Endothelial cell of umbilical vein (primary cell): ENCODE results near the gene OTOS. TPM values are rescaled to one million over a fixed set of nuclear protein-coding genes. Genes with fewer than 3 reads are reported as not detected.

Experiments
- BruUV-seq: library from RNA; stranded (reverse); fragments of 400-500 nt; replicated peaks from 2 replicates; lab custom pipeline; 2021; lab: Mats Ljungman, UMichigan
- CTCF ChIA-PET: fragments of 300-600, 350-600 bp; sonication (Branson Sonifier 250); formaldehyde crosslinking; loops from one replicate; lab custom pipeline; 2021; ENCODE audit warnings: antibody characterized with exemption, inconsistent platforms; lab: Charles Lee
- POLR2A ChIA-PET: fragments of 300-600, 350-600 bp; sonication (Branson Sonifier 250); formaldehyde crosslinking; loops from one replicate; lab custom pipeline; 2021; ENCODE audit warnings: antibody characterized with exemption, inconsistent platforms; lab: Charles Lee
- DNase-seq: peaks from one replicate; pipeline ENCODE4 v3.0.0-alpha.2; 2011; ENCODE audit warnings: low read depth, low spot score
- FAIRE-seq: peaks from 2 replicates; lab custom pipeline; 2011; peaks lifted over from hg19 to GRCh38; lab: Jason Lieb, UNC
- H2AFZ ChIP-seq: 2 replicates; pipeline ENCODE4 v1.6.0; 2012; ENCODE audit warnings: low read depth, low read length, control low read depth, inconsistent platforms
- H3K27ac ChIP-seq: 2 replicates; pipeline ENCODE4 v1.5.1; 2011; ENCODE audit warnings: low read depth, mild to moderate bottlenecking, control low read depth, low read length, moderate library complexity; ENCODE audit not compliant: insufficient read depth
- H3K27me3 ChIP-seq, 2 experiments: 2 replicates each; pipeline versions ENCODE4 v1.6.0 to v1.6.1; 2011; ENCODE audit warnings: low read length in 2 of 2, mixed read lengths in 1 of 2; ENCODE audit not compliant: control insufficient read depth in 2 of 2, insufficient read depth in 2 of 2
- H3K36me3 ChIP-seq, 2 experiments: 2 replicates in 1 of 2; 3 replicates in 1 of 2; pipeline ENCODE4 v1.5.1; 2011; ENCODE audit warnings: low read length in 2 of 2, mild to moderate bottlenecking in 1 of 2, moderate library complexity in 1 of 2; ENCODE audit not compliant: control insufficient read depth in 2 of 2, insufficient read depth in 2 of 2; ENCODE audit errors: extremely low read depth in 1 of 2
- H3K4me1 ChIP-seq: 3 replicates; pipeline ENCODE4 v1.5.1; 2011; ENCODE audit warnings: mild to moderate bottlenecking, low read length; ENCODE audit not compliant: control insufficient read depth, insufficient read depth; ENCODE audit errors: extremely low read depth
- H3K4me2 ChIP-seq: 2 replicates; pipeline ENCODE4 v1.6.1; 2011; ENCODE audit warnings: low read length, control low read depth, mixed read lengths; ENCODE audit not compliant: insufficient read depth
- H3K4me3 ChIP-seq, 3 experiments: fragments of 200-600 bp in 1 of 3; sonication (generic), shearing (Covaris generic) in 1 of 3; replicated peaks in 1 of 3; 2 replicates each; pipeline ENCODE4 v1.5.1; 2011 to 2016; ENCODE audit warnings: control low read depth in 3 of 3, low read length in 3 of 3, mild to moderate bottlenecking in 2 of 3, inconsistent platforms in 1 of 3, low read depth in 1 of 3, moderate library complexity in 1 of 3; ENCODE audit not compliant: insufficient read depth in 1 of 3
- H3K79me2 ChIP-seq: 2 replicates; pipeline ENCODE4 v1.6.0; 2012; ENCODE audit warnings: low read length, inconsistent platforms; ENCODE audit not compliant: control insufficient read depth, insufficient read depth
- H3K9ac ChIP-seq: replicated peaks from 2 replicates; pipeline ENCODE3; 2011; ENCODE audit warnings: low read length, control low read depth; ENCODE audit not compliant: insufficient read depth; ENCODE audit errors: extremely low read depth
- H3K9me1 ChIP-seq: replicated peaks from 3 replicates; pipeline ENCODE4 v1.6.0; 2011; ENCODE audit warnings: mild to moderate bottlenecking, low read length; ENCODE audit not compliant: control insufficient read depth, insufficient read depth; ENCODE audit errors: extremely low read depth
- H3K9me3 ChIP-seq: replicated peaks from 2 replicates; pipeline ENCODE4 v1.5.1; 2012; ENCODE audit warnings: low read length, inconsistent platforms; ENCODE audit not compliant: control insufficient read depth, insufficient read depth
- H4K20me1 ChIP-seq: replicated peaks from 2 replicates; pipeline ENCODE3; 2011; ENCODE audit warnings: mild to moderate bottlenecking, low read length; ENCODE audit not compliant: control insufficient read depth, insufficient read depth; ENCODE audit errors: extremely low read depth
- EZH2 ChIP-seq: IDR thresholded peaks from 2 replicates; pipeline ENCODE4 v1.6.1; 2012; ENCODE audit warnings: borderline replicate concordance, low read depth, mild to moderate bottlenecking, moderate library complexity, low read length, inconsistent platforms; ENCODE audit not compliant: severe bottlenecking
- FOS ChIP-seq: IDR thresholded peaks from 2 replicates; pipeline ENCODE4 v1.6.1; 2011; ENCODE audit warnings: mild to moderate bottlenecking, low read length, moderate library complexity, borderline replicate concordance; ENCODE audit not compliant: insufficient read depth
- GATA2 ChIP-seq: IDR thresholded peaks from 2 replicates; pipeline ENCODE4 v1.7.0; 2011; ENCODE audit warnings: low read depth, mild to moderate bottlenecking, moderate library complexity, mixed read lengths, low read length; ENCODE audit not compliant: insufficient read length, insufficient read depth
- JUN ChIP-seq: IDR thresholded peaks from 2 replicates; pipeline ENCODE4 v1.6.1; 2011; ENCODE audit warnings: borderline replicate concordance, low read depth; ENCODE audit not compliant: insufficient read length, insufficient read depth
- MYC ChIP-seq: IDR thresholded peaks from one replicate; pipeline ENCODE4 v1.6.1; 2011; ENCODE audit warnings: mild to moderate bottlenecking, low read depth, low read length
- POLR2A ChIP-seq: IDR thresholded peaks from 2 replicates; pipeline ENCODE4 v1.6.1; 2012; ENCODE audit warnings: low read depth, mild to moderate bottlenecking, control low read depth, low read length
- POLR2AphosphoS5 ChIP-seq: IDR thresholded peaks from 2 replicates; pipeline ENCODE4 v1.6.1; 2012; ENCODE audit warnings: low read depth, mild to moderate bottlenecking, control low read depth, low read length, moderate library complexity; ENCODE audit not compliant: insufficient read depth
- dilution Hi-C: fragments of 300-500 bp; cut with MboI; formaldehyde crosslinking; loops from one replicate; pipeline ENCODE4 v1.15.0; 2019; ENCODE audit warnings: low sequenced_read_pairs; ENCODE audit not compliant: extremely low pct_ligation_motif_present
- intact Hi-C: fragments of 100-400 bp; cut with micrococcal nuclease; formaldehyde crosslinking; loops from one replicate; pipeline ENCODE4 v1.10.0; 2022
- polyA plus RNA-seq, 4 experiments: library from polyadenylated mRNA; depleted of rRNA in 3 of 4; stranded (reverse) in 3 of 4; unstranded in 1 of 4; fragments of >200 nt; gene quantifications; 2 replicates each; pipeline versions ENCODE4 v1.2.1 to v1.2.3, GENCODE V29; 2011 to 2012; ENCODE audit warnings: missing spikeins in 1 of 4
- total RNA-seq: library from RNA; stranded (reverse); gene quantifications from 2 replicates; pipeline ENCODE4 v1.2.3, GENCODE V29; 2021
- TF ChIP-seq, protein P1 (sequence below): IDR thresholded peaks from 2 replicates; pipeline ENCODE4 v1.6.1; 2011; ENCODE audit not compliant: insufficient read depth, insufficient read length
- TF ChIP-seq, protein P2 (sequence below), 2 donors: IDR thresholded peaks; 1 replicate in 1 of 2; 2 replicates in 1 of 2; pipeline ENCODE4 v1.5.1; 2011; ENCODE audit warnings: low read length in 2 of 2, mild to moderate bottlenecking in 2 of 2, moderate library complexity in 2 of 2, control low read depth in 1 of 2, inconsistent platforms in 1 of 2, low read depth in 1 of 2; ENCODE audit not compliant: insufficient read depth in 1 of 2; ENCODE audit errors: extremely low read depth in 1 of 2

OTOS gene
- total and polyA plus RNA-seq, 2 donors (not counting 3 experiments of a cell fraction or from before 2014, with no cell fraction given), result not detected

DNA sequence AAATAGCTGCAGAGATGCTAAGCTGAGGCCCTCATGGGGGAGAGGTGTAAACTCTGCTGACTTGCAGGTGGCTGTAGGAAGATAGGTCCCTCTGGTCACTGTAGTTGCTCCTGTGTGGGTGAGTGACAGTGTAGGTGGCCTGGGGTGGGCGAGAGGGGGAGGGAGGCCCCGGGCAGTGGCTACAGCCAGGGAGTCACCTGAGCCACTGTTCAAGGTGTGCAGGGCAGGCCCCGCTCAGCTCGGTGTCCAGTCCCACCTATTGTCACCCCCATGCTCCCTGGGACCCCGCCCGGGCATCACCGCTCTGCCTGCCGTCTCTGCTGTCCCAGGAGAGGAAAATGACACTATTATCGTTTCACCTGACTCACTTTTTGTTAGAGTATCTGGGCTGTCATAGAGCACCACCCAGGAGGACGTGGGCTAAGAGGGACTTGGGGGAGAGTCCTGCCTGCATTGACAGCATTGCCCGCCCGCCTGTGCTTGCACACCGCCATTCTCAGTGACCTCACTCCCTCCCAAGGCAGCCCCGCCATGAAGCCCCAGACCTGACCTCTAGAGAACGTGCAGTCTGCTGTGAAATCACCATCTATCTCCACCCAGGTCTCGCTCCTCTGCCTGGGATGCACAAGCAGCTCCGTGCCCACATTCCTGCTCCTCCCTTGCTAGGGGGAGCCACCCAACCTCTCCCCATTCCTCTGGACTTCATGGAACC, 33.5 kb downstream of the OTOS start:
- no peak for FAIRE-seq
- Histone ChIP-seq H3K9me1 (no peaks in the 10 kb centered on the region), H4K20me1 (no peaks in the 10 kb centered on the region), H3K27me3 (no peaks in the 10 kb centered on the region), H3K4me2 (no peak overlapping the region), H3K27ac (no peak overlapping the region), H3K9ac (no peak overlapping the region), H3K36me3 (no peaks in the 10 kb centered on the region), H3K4me1 (no peaks in the 10 kb centered on the region), H3K4me3 (no peak overlapping the region), H3K79me2 (no peaks in the 10 kb centered on the region), H2AFZ (no peak overlapping the region), H3K9me3 (no peaks in the 10 kb centered on the region)
- BruUV-seq, result no TSS peak
- no peak for DNase-seq
- POLR2A ChIA-PET, result no interaction called here
- no peak for TF ChIP-seq GATA2
- TF ChIP-seq, protein P1, sequence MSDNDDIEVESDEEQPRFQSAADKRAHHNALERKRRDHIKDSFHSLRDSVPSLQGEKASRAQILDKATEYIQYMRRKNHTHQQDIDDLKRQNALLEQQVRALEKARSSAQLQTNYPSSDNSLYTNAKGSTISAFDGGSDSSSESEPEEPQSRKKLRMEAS, result no peak
- no peak for TF ChIP-seq MYC
- no peak for TF ChIP-seq POLR2AphosphoS5
- no peak for TF ChIP-seq FOS
- TF ChIP-seq, protein P2, sequence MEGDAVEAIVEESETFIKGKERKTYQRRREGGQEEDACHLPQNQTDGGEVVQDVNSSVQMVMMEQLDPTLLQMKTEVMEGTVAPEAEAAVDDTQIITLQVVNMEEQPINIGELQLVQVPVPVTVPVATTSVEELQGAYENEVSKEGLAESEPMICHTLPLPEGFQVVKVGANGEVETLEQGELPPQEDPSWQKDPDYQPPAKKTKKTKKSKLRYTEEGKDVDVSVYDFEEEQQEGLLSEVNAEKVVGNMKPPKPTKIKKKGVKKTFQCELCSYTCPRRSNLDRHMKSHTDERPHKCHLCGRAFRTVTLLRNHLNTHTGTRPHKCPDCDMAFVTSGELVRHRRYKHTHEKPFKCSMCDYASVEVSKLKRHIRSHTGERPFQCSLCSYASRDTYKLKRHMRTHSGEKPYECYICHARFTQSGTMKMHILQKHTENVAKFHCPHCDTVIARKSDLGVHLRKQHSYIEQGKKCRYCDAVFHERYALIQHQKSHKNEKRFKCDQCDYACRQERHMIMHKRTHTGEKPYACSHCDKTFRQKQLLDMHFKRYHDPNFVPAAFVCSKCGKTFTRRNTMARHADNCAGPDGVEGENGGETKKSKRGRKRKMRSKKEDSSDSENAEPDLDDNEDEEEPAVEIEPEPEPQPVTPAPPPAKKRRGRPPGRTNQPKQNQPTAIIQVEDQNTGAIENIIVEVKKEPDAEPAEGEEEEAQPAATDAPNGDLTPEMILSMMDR (IDR thresholded peaks at IDR 0.05; ENCODE audit: extremely low read depth in 1 of 2, insufficient read depth in 1 of 2, low read depth in 1 of 2, low read length in 2 of 2), result no peak
- TF ChIP-seq POLR2A, result no peak
- TF ChIP-seq EZH2, result no peak
- no peak for TF ChIP-seq JUN
- dilution Hi-C loops, result no loop called here
- CTCF ChIA-PET, result no interaction called here
- intact Hi-C loops, result no loop called here
